Stimulated activated CD4-positive, alpha-beta T cell treated with anti-CD3 and anti-CD28 coated beads, Interleukin-4, amount 100 ng/mL, for 4 hours (primary cell): ENCODE measurements around the gene ENOSF1.
"Not testable (repeated sequence)": the region's sequence is repeated elsewhere in the genome, so short reads cannot be mapped to it uniquely, and the experiment has no call there.

Experiments
- DNase-seq, 2 experiments: peaks; one replicate each; pipeline ENCODE4 v3.0.0-alpha.2; 2020

ENOSF1 gene

DNA sequence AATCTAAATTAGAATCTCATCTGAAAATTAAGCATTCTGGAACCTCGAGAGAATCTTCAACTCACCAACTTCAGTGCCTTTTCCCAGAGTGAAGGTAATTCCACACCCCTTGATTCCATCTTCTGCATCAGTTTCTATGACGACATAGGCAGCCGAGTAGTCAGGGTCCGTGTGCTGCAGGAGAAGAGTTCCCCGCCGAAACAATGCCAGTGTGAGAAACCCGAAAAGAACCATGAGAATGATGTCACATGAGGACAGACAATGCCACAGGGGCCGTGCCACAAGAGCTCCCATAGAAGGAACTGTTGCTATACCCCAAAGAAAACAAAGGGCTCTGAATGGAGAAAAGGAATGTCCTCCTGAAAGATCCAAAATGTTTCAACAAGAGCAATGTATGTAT is 6.0 kb downstream of the ENOSF1 start:
- no peak for DNase-seq

DNA sequence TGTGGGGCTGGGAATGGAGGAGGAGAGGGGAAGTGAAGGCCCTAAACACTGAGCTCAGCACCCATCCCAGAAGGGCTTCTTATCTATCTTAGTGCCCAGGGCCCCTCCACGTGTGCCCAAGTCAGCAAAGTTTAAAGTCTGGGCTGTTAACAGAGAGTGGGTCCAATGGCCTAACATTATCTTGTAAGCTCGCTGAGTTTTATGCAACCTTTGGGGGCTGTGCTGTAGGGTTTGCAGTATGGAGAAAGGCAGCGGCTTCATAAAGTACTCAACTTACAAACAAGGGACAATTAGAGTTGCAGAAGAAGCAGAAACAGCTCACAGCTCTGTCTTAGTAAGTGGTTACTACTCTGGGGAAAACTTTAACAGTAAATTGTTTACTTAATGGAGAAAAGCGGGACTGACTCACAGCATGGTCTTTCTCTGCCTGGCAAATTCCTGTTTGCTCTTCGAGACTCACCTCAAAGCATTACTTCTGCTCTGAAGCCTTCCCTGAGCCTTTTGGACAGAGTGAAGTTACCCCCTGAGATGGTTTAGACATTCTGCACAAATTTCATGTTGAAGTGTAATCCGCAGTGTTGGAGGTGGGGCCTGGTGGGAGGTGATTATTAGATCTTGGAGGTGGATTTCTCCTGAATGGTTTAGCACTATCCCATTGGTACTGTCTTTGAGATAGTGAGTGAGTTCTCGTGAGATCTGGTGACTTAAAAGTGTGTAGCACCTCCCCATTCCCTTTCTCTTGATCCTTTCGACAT is 9.0 kb downstream of the ENOSF1 start:
- no peak for DNase-seq

DNA sequence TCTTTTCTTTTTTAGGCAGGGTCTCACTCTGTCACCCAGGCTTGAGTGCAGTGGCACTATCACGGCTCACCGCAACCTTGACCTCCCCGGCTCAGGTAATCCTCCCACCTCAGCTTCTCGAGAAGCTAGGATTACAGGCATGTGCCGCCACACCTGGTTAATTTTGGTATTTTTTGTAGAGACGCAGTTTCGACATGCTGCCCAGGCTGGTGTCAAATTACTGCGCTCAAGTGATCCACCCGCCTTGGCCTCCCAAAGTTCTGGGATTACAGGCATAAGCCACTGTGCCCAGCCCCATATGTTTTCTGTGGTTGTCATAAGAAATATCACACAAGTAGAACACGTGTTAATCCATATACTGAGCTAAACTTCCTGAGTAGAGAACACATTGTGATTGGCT is 14.6 kb downstream of the ENOSF1 start:
- no peak for DNase-seq

DNA sequence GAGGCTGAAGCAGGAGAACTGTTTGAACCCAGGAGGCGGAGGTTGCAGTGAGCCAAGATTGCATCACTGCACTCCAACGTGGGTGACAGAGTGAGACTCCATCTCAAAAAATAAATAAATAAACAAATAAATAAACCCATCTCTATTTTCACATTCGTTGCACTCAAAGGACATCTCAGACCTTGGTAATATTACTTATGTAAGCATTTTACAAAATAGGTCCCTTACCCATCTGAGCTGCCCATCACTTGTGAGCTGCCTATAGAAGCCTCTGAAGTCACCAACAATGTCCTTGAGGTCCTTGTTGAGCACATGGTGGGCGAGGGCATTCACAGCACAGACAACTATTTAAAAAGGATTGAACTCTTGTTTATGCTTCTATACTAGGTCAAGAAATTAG is 15.4 kb downstream of the ENOSF1 start:
- DNase-seq = no peak

DNA sequence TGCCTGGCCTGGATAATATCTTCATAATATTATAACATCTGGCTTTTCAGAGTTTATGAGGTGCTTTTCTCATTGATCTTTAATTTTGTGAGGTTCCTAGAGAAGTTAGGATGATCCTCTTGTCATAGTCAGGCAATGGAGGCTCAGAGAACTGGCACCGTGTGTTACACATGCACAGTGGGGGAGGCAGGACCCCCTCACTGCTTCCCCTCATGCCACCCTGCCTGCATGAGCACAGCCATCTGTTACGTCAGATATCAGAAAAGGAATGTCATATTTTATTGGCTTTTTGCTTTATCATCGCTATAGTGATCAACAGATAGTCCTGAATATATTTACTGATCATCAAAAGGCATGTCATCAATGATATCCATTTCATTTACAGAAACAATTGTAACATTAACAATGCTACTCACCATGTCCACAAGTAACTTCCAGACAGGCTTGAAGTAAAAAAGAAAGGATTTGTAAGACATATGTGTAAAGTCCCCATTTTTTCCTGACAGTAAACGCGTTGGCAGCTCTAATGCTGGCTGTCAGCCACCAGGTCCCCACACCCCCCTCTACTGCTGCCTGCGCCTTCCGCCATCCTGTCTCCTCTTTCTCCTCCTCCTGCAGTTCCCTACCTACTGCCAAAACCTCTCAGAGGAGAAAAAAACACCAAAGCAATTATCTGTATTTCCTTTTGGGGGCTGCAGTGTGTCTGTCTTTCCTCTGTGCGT is 18.8 kb downstream of the ENOSF1 start:
- DNase-seq = no peak

DNA sequence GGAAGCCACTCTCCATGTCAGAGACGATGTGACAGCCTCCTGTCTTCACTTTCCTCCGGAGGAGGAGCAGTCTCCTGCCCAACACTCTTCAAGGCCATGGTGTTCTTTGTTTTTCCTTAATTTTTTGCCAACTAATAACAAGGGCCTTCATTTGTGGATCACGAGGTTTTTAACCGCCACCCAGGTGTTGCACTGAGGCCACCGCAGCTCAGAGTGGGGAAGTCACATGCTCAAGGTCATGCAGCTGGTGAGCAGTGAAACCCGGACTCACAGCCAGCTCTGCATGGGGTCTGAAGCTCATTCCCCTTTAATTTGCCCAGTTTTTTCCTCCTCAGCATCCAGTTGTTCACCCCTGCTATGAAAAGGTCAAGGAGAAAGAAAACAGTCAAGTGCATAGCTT is 19.6 kb downstream of the ENOSF1 start:
- no peak for DNase-seq

DNA sequence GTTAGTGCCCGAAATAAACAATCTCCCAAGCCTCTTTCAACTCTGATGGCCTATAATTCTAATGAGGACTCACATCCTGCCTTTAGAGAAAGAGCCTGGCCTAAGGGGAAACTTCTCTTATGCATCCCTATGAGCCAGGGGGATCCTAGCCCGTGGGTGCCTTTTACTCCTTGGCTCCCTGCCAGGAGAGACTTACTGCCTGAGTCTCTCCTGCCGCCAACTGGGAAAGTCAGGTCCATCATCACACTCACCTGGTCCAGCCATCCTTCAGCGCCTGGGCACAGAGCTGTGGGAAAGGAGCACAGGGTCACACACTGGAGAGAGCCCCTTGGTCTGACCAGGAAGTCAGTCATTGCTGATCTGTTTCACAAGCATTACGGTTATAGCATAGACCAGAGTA is 24.1 kb downstream of the ENOSF1 start:
- DNase-seq = no peak

DNA sequence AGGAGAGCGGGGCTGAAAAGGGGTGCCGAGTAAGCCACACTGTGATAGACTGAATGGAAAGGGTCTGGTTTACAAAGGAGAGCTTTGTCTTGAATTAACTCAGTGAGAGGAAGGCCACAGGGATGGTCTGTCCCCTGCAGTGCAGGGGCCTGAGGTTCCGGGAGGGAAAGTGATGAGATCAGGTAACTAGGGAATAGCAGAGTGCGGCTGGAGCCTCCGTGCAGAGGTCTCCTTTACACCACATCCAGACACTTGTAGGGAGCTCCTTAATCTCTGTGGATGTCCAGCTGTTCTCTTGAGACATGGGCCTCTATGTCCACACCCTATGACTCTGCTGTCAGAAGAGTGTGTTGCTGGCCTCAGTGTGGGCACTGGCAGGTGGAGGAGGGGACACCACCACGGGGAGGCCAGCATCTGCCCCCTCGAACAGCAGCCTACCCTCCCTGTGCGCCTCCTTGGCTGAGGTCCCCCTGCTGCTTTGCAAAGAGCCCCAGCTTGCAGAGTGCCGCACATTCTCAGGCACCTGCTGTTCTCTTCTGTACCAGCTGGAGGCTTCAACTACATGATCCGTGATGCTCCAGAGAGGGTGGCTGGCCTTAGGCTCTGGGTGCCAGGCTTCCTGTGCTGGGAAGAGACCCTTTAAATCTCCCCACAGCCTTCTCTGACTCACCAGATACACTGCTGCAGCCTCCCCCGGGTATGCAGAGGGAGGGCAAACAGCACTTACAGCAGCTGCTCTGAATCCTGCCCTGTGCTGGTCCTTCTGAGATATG is 25.9 kb downstream of the ENOSF1 start:
- no peak for DNase-seq

DNA sequence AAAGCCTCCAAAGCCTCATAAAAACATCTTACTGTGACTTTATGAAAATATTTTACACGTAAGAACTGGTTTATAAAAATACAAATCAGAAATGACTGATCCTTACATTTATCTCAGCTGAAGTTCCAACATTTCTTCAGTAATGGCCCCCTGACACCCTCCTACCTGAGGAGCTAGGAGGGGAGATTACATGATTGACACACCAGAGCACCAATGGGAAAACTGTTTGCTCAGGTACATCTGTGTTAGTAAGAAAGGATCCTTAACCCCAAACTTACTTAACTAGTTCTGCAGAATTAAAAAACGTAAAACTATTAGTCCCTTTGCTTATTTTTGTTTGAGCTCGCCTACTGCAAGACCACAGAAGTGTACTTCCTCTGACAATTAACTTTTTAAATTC is 27.0 kb downstream of the ENOSF1 start:
- no peak for DNase-seq

DNA sequence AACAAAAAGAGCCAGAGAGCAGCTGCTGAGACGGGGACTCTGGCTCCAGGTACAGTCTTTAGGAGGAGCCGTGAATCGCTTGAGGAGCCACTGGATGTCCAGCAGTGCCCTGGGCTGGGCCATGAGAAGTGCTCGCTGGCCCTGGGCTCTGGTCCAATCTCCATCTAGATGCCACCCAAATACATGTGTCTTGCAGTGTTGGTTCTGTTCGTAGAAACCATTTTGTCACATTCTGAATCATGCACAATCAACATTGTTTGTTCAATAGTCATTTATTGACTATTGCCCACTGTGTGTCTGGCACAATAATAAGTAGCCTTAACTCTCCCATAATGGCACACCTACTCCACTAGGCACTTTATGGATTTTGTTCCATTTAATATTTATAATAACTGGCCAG is 28.9 kb downstream of the ENOSF1 start:
- no peak for DNase-seq

DNA sequence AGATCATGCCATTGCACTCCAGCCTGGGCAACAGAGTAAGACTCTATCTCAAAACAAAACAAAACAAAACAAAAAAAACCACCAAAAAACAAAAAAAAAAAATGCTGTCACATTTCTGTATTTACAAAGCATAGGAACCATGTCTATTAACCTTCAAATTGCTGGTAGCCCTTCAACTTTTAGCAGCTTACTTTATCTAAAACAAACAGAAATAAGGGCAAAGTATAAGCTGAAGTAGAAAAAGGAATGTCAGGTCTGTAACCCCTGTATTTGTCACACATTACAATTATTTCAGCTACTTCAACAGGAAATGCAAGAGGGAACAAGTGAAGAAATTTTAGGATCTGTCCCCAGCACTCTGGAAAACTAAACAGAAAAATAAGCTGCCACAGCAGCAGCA is 29.6 kb downstream of the ENOSF1 start:
- no peak for DNase-seq

DNA sequence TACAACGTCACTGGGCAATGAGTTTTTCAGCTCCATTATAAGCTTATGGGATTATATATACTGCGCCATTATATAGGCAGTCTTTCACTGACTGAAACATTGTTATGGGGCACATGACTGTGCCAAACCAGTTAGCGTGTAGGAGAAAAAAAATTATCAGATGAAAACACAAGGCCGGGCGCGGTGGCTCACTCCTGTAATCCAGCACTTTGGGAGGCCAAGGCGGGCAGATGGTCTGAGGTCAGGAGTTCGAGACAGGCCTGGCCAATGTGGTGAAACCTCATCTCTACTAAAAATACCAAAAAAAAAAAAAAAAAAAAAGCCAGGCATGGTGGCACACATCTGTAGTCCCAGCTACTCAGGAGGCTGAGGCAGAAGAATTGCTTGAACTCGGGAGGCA is 30.0 kb downstream of the ENOSF1 start:
- DNase-seq = not testable (repeated sequence)

DNA sequence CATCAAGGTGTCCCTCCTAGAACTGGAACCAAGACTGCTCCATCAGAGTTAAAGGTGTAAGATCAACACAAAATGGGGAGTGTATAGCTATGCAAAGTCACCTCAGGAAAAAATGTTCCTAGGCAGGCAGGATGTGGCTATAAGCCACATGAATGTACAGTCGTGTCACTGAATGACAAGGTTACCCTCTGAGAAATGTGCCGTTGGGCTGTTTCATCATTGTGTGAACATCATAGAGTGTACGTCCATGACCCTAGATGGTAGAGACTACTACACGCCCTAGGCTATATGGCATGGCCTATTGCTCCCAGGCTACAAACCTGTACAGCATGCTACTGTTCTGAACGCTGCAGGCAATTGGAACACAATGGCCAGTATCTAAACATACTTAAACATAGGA is 30.4 kb downstream of the ENOSF1 start:
- peak in 1 of 2 experiments; percentile 9 for DNase-seq

DNA sequence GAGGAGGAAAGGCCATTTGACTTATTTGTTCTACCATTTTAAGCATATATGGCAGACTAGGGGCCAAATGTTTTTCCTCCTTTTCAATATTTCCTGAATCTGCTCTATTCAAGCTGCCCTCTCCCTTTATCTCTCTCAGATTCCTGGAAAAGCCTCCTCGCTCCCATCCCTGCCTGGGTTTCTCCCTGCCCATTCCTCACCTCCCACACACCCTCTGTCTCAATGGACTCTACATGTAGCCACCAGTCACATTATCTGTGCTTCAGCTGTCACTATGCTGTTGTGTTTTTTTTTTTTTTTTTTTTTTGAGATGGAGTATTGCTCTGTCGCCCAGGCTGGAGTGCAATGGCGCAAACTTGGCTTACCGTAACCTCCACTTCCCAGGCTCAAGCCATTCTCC is 32.0 kb downstream of the ENOSF1 start:
- no peak for DNase-seq

DNA sequence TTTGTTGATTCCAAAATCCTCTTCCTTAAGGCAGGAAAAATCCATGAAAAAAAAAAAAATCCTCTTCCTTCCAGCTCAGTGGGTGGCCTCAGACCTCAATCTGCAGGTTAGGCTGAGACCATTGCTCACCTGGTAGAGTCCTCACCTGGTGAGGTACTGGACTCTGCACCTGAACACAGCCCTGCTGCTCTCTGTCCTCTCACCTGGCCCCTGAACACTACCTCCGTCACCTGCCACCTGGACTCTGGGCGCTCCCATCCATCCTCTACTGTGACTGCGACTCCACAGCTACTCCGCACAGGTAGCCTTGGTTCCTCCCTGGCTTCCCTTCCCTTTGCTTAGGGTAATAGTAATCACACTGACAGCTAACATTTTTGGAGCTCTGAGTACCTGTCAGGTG is 32.9 kb downstream of the ENOSF1 start:
- DNase-seq = no peak

DNA sequence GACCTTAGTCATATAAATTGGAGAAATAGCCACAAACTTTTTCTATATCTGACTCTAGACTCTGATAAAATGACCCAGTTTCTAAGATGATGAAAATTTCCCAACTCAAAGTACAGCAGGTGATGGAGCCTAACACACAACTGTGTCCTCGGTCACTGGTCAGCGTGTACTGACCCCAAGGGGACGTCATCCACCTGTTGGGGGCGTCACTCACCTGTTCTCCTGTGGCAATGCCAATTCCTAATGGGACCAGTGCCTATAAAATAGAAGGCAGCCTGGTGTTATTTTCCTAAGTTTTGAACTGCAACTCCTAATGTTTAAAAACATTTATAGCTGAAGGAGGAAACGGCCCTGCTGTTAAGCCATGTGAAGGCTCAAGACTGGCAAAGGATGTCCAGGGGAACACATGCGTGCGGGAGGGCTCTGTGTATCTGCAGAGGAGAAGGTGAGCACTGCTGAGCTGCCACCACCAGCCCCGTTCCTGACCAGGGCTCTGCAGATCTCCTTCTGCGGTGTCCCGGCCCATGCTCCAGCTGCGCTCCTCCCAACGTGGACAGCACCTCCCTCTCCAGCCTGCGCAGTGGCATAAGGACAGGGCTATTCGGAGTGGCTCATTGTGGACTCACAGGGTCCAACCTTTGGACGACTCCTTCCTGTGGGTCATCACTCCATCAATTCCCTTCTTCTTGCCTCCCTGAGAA is 33.8 kb downstream of the ENOSF1 start:
- DNase-seq = no peak

DNA sequence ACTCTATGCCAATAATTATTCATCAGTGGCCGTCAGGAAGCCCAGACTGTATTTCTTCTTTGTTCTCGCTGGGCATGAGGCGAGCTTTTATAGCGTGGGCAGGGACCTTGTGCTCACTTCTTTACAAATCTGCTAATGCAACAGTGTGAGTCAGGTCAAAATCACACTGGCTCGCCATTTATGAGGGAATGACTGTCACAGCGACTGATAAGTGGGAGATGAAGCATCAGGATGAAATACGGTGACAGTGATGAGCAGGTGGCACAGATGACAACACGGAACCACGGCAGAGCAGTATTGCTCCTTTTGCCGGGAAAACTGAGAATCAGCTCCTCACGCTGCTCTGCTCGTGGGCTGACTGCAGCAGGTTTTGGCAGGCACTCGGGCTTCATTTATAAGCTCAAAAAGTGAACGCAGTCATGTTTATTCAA is 34.5 kb downstream of the ENOSF1 start:
- DNase-seq = no peak

DNA sequence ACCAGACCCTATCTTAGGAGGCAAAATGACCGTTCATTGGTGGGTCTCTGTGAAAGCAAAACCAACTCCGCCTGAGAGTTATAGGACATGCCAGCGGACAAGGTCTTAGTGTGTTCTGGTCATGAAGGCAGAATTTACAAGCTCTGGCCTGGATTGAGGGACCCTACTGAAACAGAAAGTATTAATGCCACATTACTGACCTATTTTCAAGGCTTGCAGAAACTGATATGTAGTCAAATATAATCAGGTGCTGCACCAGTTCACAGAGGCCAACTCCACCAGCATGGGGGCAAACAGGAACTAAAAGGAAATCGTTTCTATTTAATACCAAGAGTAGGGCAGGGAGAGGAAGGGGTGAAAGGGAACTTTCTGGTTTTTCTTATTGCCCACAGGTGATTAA is 35.3 kb downstream of the ENOSF1 start:
- no peak for DNase-seq

DNA sequence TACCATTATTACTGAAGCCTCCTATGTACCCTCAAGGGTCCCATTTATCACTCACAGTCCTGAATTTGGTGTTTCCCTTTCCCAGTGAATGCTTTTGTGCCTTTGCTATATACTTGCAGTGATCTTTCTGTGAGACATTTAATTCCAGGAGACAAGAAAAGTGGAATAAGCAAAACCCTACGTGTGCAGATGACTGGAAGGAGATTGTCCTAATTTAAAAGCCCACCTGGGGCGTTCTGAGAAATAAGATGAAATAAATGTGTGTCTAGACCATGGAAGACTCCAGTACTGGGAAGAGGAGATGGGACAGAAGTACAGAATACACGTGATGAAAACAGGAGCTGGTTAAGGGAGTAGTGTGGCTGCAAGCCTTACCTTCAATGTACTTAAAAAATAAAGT is 35.7 kb downstream of the ENOSF1 start:
- no peak for DNase-seq

DNA sequence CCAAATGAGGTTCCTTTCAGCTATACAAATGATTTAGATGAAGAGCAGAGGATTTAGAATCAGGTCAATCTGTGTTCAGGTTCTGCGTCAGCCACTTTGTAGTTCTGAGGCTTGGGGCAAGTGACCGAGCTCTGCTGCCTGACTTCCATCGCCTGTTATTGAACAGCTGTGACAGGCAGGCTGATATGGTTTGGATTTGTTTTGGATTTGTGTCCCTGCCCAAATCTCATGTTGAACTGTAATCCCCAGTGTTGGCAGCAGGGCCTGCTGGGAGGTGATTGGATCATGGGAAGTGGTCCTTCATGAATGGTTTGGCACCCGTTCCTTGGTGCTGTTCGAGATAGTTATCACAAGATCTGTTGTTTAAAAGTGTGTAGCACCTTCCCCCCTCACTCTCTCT is 36.4 kb downstream of the ENOSF1 start:
- DNase-seq = no peak

DNA sequence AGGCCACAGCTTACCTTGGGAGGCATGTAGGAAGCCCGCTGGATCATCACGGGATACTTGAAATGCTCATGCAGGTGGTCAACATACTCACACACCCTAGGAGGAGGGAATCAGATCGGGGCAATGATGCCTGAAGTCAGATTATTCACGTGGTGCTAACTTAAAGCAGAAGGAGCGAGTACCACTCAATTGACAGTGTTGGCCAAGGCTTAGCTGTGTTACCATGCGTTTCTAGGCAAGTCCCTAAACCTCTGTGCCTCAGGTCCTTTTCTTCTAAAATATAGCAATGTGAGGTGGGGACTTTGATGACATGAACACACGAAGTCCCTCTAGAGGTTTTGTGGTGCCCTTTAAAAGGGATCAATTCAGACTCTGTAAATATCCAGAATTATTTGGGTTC is 37.1 kb downstream of the ENOSF1 start:
- no peak for DNase-seq

DNA sequence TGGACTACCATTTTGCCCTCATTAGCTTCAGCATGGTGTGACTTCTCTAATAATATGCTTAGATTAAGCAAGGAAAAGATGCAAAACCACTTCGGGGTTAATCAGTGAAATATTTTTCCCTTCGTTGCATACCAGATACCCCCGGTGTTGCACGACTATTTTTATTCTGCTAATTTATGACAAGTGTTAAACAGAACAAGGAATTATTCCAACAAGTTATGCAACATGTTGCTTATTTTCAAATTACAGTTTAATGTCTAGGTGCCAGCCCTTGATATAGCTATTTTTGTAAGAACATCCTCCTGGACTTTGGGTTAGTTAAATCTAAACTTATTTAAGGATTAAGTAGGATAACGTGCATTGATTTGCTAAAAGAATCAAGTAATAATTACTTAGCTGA is 38.7 kb downstream of the ENOSF1 start:
- no peak for DNase-seq

DNA sequence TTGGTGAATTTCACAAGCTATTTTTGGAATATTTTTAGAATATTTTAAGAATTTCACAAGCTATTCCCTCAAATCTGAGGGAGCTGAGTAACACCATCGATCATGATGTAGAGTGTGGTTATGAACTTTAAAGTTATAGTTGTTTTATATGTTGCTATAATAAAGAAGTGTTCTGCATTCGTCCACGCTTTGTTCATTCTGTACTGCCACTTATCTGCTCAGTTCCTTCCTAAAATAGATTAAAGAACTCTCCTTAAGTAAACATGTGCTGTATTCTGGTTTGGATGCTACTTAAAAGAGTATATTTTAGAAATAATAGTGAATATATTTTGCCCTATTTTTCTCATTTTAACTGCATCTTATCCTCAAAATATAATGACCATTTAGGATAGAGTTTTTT is 39.1 kb downstream of the ENOSF1 start:
- no peak for DNase-seq
